ENCODE measurements around the gene RELA. TPM values are rescaled to one million over a fixed set of nuclear protein-coding genes. Genes with fewer than 3 reads are reported as not detected.

The RELA gene
- total RNA-seq, 2 donors from 2014 or later = 51.8 to 98.4 TPM

GRCh38 chr11:65634109-65634436 lies 28.6 kb downstream of the RELA start:
- TF ChIP-seq POLR2A (IDR thresholded peaks at IDR 0.05) (no peak), CTCF (IDR thresholded peaks at IDR 0.05) (no peak), POLR2AphosphoS5 (IDR thresholded peaks at IDR 0.05) (no peak)
- no peaks in the 10 kb centered on the region for H3K4me1 ChIP-seq (replicated peaks)
- 89% methylated on average over 13 of the region's 14 CpGs for WGBS
- H3K4me3 ChIP-seq = no peak overlapping the region
- no peak for DNase-seq (ENCODE audit: low spot score)
- peaks cover 8 to 32% of the 10 kb centered on the region in 2 donors for H3K36me3 ChIP-seq
- no peaks in the 10 kb centered on the region for H3K9me3 ChIP-seq
- H3K27me3 ChIP-seq (replicated peaks; ENCODE audit: insufficient read depth) = no peaks in the 10 kb centered on the region
- intact Hi-C loops (cut with DNase I) = no loop called here
- no peak overlapping the region for H3K27ac ChIP-seq

- TF ChIP-seq CTCF (IDR thresholded peaks at IDR 0.05) = no peak
- no peak for TF ChIP-seq POLR2A (IDR thresholded peaks at IDR 0.05)
- no peak for TF ChIP-seq POLR2AphosphoS5 (IDR thresholded peaks at IDR 0.05)
- Histone ChIP-seq H3K27ac (no peak overlapping the region), H3K27me3 (replicated peaks; ENCODE audit: insufficient read depth) (no peaks in the 10 kb centered on the region), H3K4me3 (no peak overlapping the region), H3K9me3 (no peaks in the 10 kb centered on the region), H3K36me3 (peaks cover 8 to 37% of the 10 kb centered on the region in 2 donors), H3K4me1 (replicated peaks) (no peaks in the 10 kb centered on the region)
- WGBS = 88% methylated on average over 20 of the region's 20 CpGs
- intact Hi-C loops (cut with DNase I) = no loop called here
- DNase-seq (ENCODE audit: low spot score) = no peak
Measured at GRCh38 chr11:65633390-65634108, 29.2 kb downstream of the RELA start.

GRCh38 chr11:65630215-65630614 lies 32.5 kb downstream of the RELA start:
- TF ChIP-seq POLR2A (IDR thresholded peaks at IDR 0.05) (no peak), CTCF (IDR thresholded peaks at IDR 0.05) (no peak), POLR2AphosphoS5 (IDR thresholded peaks at IDR 0.05) (no peak)
- WGBS = 87% methylated on average over 11 of the region's 11 CpGs
- Histone ChIP-seq H3K4me3 (no peak overlapping the region), H3K27me3 (replicated peaks; ENCODE audit: insufficient read depth) (no peaks in the 10 kb centered on the region), H3K36me3 (peaks cover 4 to 47% of the 10 kb centered on the region in 2 donors), H3K9me3 (no peaks in the 10 kb centered on the region), H3K4me1 (replicated peaks) (no peaks in the 10 kb centered on the region), H3K27ac (no peak overlapping the region)
- intact Hi-C loops (cut with DNase I) = no loop called here
- DNase-seq (ENCODE audit: low spot score) = no peak

GRCh38 chr11:65629579-65629978 lies 33.1 kb downstream of the RELA start:
- WGBS = 95% methylated on average over 14 of the region's 14 CpGs
- Histone ChIP-seq H3K4me1 (replicated peaks) (no peaks in the 10 kb centered on the region), H3K27me3 (replicated peaks; ENCODE audit: insufficient read depth) (no peaks in the 10 kb centered on the region), H3K9me3 (no peaks in the 10 kb centered on the region), H3K27ac (no peak overlapping the region), H3K4me3 (no peak overlapping the region), H3K36me3 (peaks cover 4 to 41% of the 10 kb centered on the region in 2 donors)
- intact Hi-C loops (cut with DNase I) = loop anchor here (10.0 kb wide), 1 partner anchor 145 kb away; no protein-coding TSS in a partner anchor
- no peak for DNase-seq (ENCODE audit: low spot score)
- TF ChIP-seq CTCF (IDR thresholded peaks at IDR 0.05) (no peak), POLR2A (IDR thresholded peaks at IDR 0.05) (no peak), POLR2AphosphoS5 (IDR thresholded peaks at IDR 0.05) (no peak)

GRCh38 chr11:65627202-65627601 lies 35.5 kb downstream of the RELA start:
- TF ChIP-seq POLR2A (IDR thresholded peaks at IDR 0.05) (no peak), CTCF (IDR thresholded peaks at IDR 0.05) (no peak), POLR2AphosphoS5 (IDR thresholded peaks at IDR 0.05) (no peak)
- no peaks in the 10 kb centered on the region for H3K27me3 ChIP-seq (replicated peaks; ENCODE audit: insufficient read depth)
- DNase-seq (ENCODE audit: low spot score) = no peak
- no peaks in the 10 kb centered on the region for H3K9me3 ChIP-seq
- no peak overlapping the region for H3K27ac ChIP-seq
- 90% methylated on average over 13 of the region's 13 CpGs for WGBS
- no peaks in the 10 kb centered on the region for H3K4me1 ChIP-seq (replicated peaks)
- H3K36me3 ChIP-seq = peaks cover 4 to 33% of the 10 kb centered on the region in 2 donors
- intact Hi-C loops (cut with DNase I) = loop anchor here (10.0 kb wide), 1 partner anchor 148 kb away; no protein-coding TSS in a partner anchor
- H3K4me3 ChIP-seq = no peak overlapping the region

Data from prostate gland (tissue), 2 donors.